Mesendoderm (in vitro differentiated cells): Measurements from ENCODE around the gene CAGE1.
A peak's percentile ranks its signal among the peaks of the same experiment; 100 is the strongest.
"Not testable (repeated sequence)": the region's sequence is repeated elsewhere in the genome, so short reads cannot be mapped to it uniquely, and the experiment has no call there.

Experiments used
- DNase-seq: peaks from one replicate; pipeline ENCODE4 v3.0.0; 2013
- H2AK5ac ChIP-seq: 2 replicates; pipeline ENCODE4 v1.6.1; 2013; ENCODE audit warnings: low read length, inconsistent platforms
- H2BK120ac ChIP-seq: 2 replicates; pipeline ENCODE4 v1.6.1; 2013; ENCODE audit warnings: low read depth, mild to moderate bottlenecking, low read length, moderate library complexity, mixed read lengths
- H2BK15ac ChIP-seq: replicated peaks from 2 replicates; pipeline ENCODE4 v1.6.1; 2013; ENCODE audit warnings: low read depth, mild to moderate bottlenecking, moderate library complexity
- H2BK5ac ChIP-seq: 2 replicates; pipeline ENCODE4 v1.6.1; 2013; ENCODE audit warnings: low read length, inconsistent platforms
- H3K18ac ChIP-seq: 2 replicates; pipeline ENCODE4 v1.6.1; 2013; ENCODE audit warnings: mild to moderate bottlenecking, low read length, mixed read lengths
- H3K23ac ChIP-seq: one replicate; pipeline ENCODE4 v1.6.1; 2013; ENCODE audit warnings: low read length
- H3K27ac ChIP-seq: 2 replicates; pipeline ENCODE4 v1.5.1; 2013; ENCODE audit warnings: low read depth, mild to moderate bottlenecking, inconsistent platforms, low read length, moderate library complexity
- H3K27me3 ChIP-seq: 2 replicates; pipeline ENCODE4 v1.6.1; 2013; ENCODE audit warnings: low read length, control low read depth, mild to moderate bottlenecking, inconsistent platforms; ENCODE audit not compliant: insufficient read depth, poor library complexity
- H3K36me3 ChIP-seq: 2 replicates; pipeline ENCODE4 v1.6.1; 2013; ENCODE audit warnings: low read length, inconsistent platforms; ENCODE audit not compliant: control insufficient read depth, insufficient read depth
- H3K4ac ChIP-seq: one replicate; pipeline ENCODE4 v1.6.1; 2013; ENCODE audit warnings: low read depth, mild to moderate bottlenecking, low read length, moderate library complexity
- H3K4me1 ChIP-seq: 2 replicates; pipeline ENCODE4 v1.6.1; 2013; ENCODE audit warnings: low read depth, low read length, inconsistent platforms; ENCODE audit not compliant: control insufficient read depth
- H3K4me2 ChIP-seq: 2 replicates; pipeline ENCODE4 v1.6.1; 2013; ENCODE audit warnings: low read length
- H3K4me3 ChIP-seq: 2 replicates; pipeline ENCODE4 v1.5.1; 2013; ENCODE audit warnings: mild to moderate bottlenecking, low read length
- H3K56ac ChIP-seq: one replicate; pipeline ENCODE4 v1.6.1; 2013; ENCODE audit warnings: low read length
- H3K79me1 ChIP-seq: 2 replicates; pipeline ENCODE4 v1.6.1; 2013; ENCODE audit warnings: low read length, inconsistent platforms
- H3K79me2 ChIP-seq: 2 replicates; pipeline ENCODE4 v1.6.1; 2013; ENCODE audit warnings: mild to moderate bottlenecking, low read length; ENCODE audit not compliant: control insufficient read depth, insufficient read depth
- H3K9ac ChIP-seq: 2 replicates; pipeline ENCODE4 v1.6.1; 2013; ENCODE audit warnings: low read length, inconsistent platforms
- H4K5ac ChIP-seq: one replicate; pipeline ENCODE4 v1.6.1; 2013; ENCODE audit warnings: low read length
- H4K8ac ChIP-seq: one replicate; pipeline ENCODE4 v1.6.1; 2013; ENCODE audit warnings: low read depth, mild to moderate bottlenecking, control low read depth, low read length, moderate library complexity
- WGBS: extraction: QIAGEN DNeasy Blood & Tissue Kit; methylation state at CpG from one replicate; pipeline ENCODE4 v1.1.7; 2013; ENCODE audit warnings: low lambda C conversion rate, missing lambda C conversion rate; ENCODE audit not compliant: insufficient coverage; ENCODE audit errors: extremely low coverage; 5-methylcytosine and 5-hydroxymethylcytosine counted together

CAGE1 gene

GRCh38 chr6:7367408-7367807, 22.1 kb downstream of the CAGE1 start:
- Histone ChIP-seq H4K5ac (no peak overlapping the region), H3K23ac (no peak overlapping the region), H3K27me3 (no peaks in the 10 kb centered on the region), H3K56ac (no peak overlapping the region), H2BK120ac (no peak overlapping the region), H3K4me1 (no peaks in the 10 kb centered on the region), H3K4ac (no peak overlapping the region), H3K4me3 (no peak overlapping the region), H3K18ac (no peak overlapping the region), H3K27ac (no peak overlapping the region), H2AK5ac (no peak overlapping the region), H3K9ac (no peak overlapping the region), H2BK5ac (no peak overlapping the region), H3K4me2 (no peak overlapping the region), H4K8ac (no peak overlapping the region), H3K79me1 (no peaks in the 10 kb centered on the region), H3K79me2 (no peaks in the 10 kb centered on the region), H2BK15ac (no peak overlapping the region), H3K36me3 (no peaks in the 10 kb centered on the region)
- WGBS = no CpG with 5 or more reads among the region's 7 CpGs
- DNase-seq = no peak

DNA sequence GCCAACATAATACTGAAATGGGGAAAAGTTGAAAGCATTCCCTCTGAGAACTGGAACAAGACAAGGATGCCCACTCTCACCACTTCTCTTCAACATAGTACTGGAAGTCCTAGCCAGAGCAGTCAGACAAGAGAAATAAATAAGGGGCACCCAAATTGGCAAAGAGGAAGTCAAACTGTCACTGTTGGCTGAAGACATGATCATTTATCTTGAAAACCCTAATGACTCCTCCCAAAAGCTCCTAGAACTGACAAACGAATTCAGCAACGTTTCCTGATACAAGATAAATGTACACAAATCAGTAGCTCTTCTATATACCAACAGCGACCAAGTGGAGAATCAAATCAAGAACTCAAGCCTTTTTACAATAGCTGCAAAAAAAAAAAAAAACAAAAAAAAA, 37.6 kb downstream of the CAGE1 start:
- not testable (repeated sequence) for H2BK15ac ChIP-seq, H3K79me2 ChIP-seq, H3K27me3 ChIP-seq, H4K5ac ChIP-seq, H3K9ac ChIP-seq, H3K4me2 ChIP-seq, H3K18ac ChIP-seq, H2BK5ac ChIP-seq, H3K79me1 ChIP-seq, H2BK120ac ChIP-seq, H3K56ac ChIP-seq, H3K27ac ChIP-seq, H2AK5ac ChIP-seq, H4K8ac ChIP-seq, DNase-seq, H3K4me3 ChIP-seq, H3K23ac ChIP-seq, H3K4me1 ChIP-seq, H3K36me3 ChIP-seq, H3K4ac ChIP-seq
- no CpG with 5 or more reads among the region's 3 CpGs for WGBS

GRCh38 chr6:7350591-7350990, 39.0 kb downstream of the CAGE1 start:
- H2BK120ac ChIP-seq, H3K27me3 ChIP-seq, H3K18ac ChIP-seq, H2BK5ac ChIP-seq, H4K5ac ChIP-seq, H3K79me2 ChIP-seq, H3K9ac ChIP-seq, H3K36me3 ChIP-seq, H3K4me1 ChIP-seq, H3K79me1 ChIP-seq, H2BK15ac ChIP-seq, H2AK5ac ChIP-seq, H4K8ac ChIP-seq, H3K23ac ChIP-seq, H3K4ac ChIP-seq, H3K56ac ChIP-seq, H3K27ac ChIP-seq, H3K4me2 ChIP-seq, H3K4me3 ChIP-seq, DNase-seq: not testable (repeated sequence)
- WGBS = no CpG with 5 or more reads among the region's 1 CpG

DNA sequence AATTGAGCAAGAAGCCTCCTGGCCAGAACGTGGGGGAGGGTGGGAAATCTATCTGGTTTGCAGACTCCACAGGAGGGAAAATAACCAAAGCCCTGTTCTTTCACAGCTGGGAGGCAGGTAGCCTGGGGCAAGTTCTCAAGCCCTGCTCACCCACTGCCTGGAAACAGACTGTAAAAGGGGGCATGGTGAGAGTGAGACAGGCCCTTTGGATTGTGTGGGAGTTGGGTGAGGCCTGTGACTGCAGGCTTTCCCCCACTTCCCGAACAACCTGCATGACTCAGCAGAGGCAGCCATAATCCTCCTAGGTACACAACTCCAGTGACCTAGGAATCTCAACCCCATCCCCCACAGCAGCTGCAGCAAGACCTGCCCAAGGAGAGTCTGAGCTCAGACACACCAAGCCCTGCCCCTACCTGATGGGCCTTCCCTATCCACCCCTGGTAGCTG, 42.0 kb downstream of the CAGE1 start:
- WGBS = no CpG with 5 or more reads among the region's 2 CpGs
- H3K4me3 ChIP-seq, H3K36me3 ChIP-seq: not testable (repeated sequence)

DNA sequence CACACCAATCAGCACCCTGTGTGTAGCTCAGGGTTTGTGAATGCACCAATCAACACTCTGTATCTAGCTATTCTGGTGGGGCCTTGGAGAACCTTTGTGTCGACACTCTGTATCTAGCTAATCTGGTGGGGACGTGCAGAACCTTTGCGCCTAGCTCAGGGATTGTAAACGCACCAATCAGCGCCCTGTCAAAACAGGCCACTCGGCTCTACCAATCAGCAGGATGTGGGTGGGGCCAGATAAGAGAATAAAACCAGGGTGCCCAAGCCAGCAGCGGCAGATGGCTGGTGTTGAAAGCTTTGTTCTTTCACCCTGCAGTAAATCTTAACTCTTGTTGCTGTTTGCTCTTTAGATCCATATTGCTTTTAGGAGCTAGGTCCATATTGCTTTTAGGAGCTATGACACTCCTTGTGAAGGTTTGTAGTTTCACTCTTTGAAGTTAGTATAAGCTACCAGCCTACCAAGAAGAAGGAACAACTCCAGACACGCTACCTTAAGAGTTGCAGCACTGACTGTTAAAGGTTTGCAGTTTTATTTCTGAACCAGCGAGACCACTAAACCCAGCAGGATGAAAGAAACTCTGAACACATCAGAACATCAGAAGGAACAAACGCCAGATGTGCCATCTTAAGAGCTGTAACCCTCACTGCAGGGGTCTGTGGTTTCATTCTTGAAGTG, 44.6 kb downstream of the CAGE1 start:
- H2BK15ac ChIP-seq, DNase-seq, H3K56ac ChIP-seq, H3K79me2 ChIP-seq, H2BK120ac ChIP-seq, H4K8ac ChIP-seq, H3K4me2 ChIP-seq, H3K9ac ChIP-seq, H2BK5ac ChIP-seq, H3K4me1 ChIP-seq, H4K5ac ChIP-seq, H3K23ac ChIP-seq, H3K36me3 ChIP-seq, H3K18ac ChIP-seq, H3K27ac ChIP-seq, H3K4me3 ChIP-seq, H3K4ac ChIP-seq, H3K27me3 ChIP-seq, H2AK5ac ChIP-seq, H3K79me1 ChIP-seq: not testable (repeated sequence)
- no CpG with 5 or more reads among the region's 10 CpGs for WGBS

More for the DNA sequence above, 42.0 kb downstream of the CAGE1 start:
- Histone ChIP-seq H3K18ac (peak overlapping the region; percentile 25), H3K56ac (peak overlapping the region; percentile 56), H3K4ac (peak overlapping the region; percentile 59), H3K27ac (peak overlapping the region; percentile 77), H2BK5ac (peak overlapping the region; percentile 85)
- not testable (repeated sequence) for H2BK15ac ChIP-seq, H3K23ac ChIP-seq, H3K79me1 ChIP-seq, H4K8ac ChIP-seq, H4K5ac ChIP-seq, H3K4me1 ChIP-seq, H3K79me2 ChIP-seq, H2BK120ac ChIP-seq, H3K4me2 ChIP-seq, H3K9ac ChIP-seq, H2AK5ac ChIP-seq, H3K27me3 ChIP-seq
- DNase-seq = peak; percentile 87
